DOHH2 (cell line): ENCODE data around the gene AHCYL1.

Experiments
- CTCF ChIP-seq: fragments of 200-600 bp; sonication (generic); IDR thresholded peaks from one replicate; pipeline ENCODE4 v1.5.1; 2014; ENCODE audit warnings: antibody characterized with exemption, mild to moderate bottlenecking, low read depth, low read length; ENCODE audit not compliant: poor library complexity, severe bottlenecking
- EZH2phosphoT487 ChIP-seq: fragments of 200-600 bp; sonication (generic); IDR thresholded peaks from 2 replicates; pipeline ENCODE4 v1.6.1; 2017; ENCODE audit warnings: borderline replicate concordance, mild to moderate bottlenecking, antibody characterized with exemption, low read length, moderate library complexity, mixed read lengths

GRCh38 chr1:110047463-110047862 is 62.9 kb downstream of the AHCYL1 start:
- TF ChIP-seq CTCF = no peak
- TF ChIP-seq EZH2phosphoT487 = no peak
